HEK293 (cell line): ENCODE results near the gene DIPK1C.

Source experiments
- CTCF ChIA-PET: fragments of 350-600 bp; formaldehyde crosslinking; extraction: SDS; loops from one replicate; lab custom pipeline; 2021; ENCODE audit warnings: antibody characterized with exemption; lab: Yijun Ruan, JAX
- POLR2A ChIA-PET: fragments of 300-600 bp; formaldehyde crosslinking; extraction: SDS; loops from one replicate; lab custom pipeline; 2020; ENCODE audit warnings: antibody characterized with exemption, inconsistent platforms; lab: Yijun Ruan, JAX
- H3K27ac ChIP-seq: fragments of 200-500 bp; sonication (Bioruptor generic); 2 replicates; pipeline ENCODE4 v1.5.1; 2014; ENCODE audit warnings: low read depth, low read length, control low read depth, inconsistent platforms; ENCODE audit errors: extremely low read depth
- H3K36me3 ChIP-seq, 2 experiments: fragments of 200-500 bp in 1 of 2; sonication (Bioruptor generic) in 1 of 2; 1 replicate in 1 of 2; 2 replicates in 1 of 2; pipeline ENCODE4 v1.5.1; 2014 to 2017; ENCODE audit warnings: inconsistent platforms in 2 of 2, low read length in 2 of 2; ENCODE audit not compliant: control insufficient read depth in 2 of 2, insufficient read depth in 1 of 2
- H3K4me1 ChIP-seq: fragments of 200-500 bp; sonication (Bioruptor generic); 2 replicates; pipeline ENCODE4 v1.5.1; 2014; ENCODE audit warnings: mild to moderate bottlenecking, low read length, inconsistent platforms; ENCODE audit not compliant: control insufficient read depth, insufficient read depth
- H3K4me3 ChIP-seq: 2 replicates; pipeline ENCODE4 v1.5.1; 2011; ENCODE audit warnings: low read depth, mild to moderate bottlenecking, control low read depth, low read length, moderate library complexity
- H3K9me3 ChIP-seq: fragments of 200-500 bp; sonication (Bioruptor generic); 2 replicates; pipeline ENCODE4 v1.5.1; 2014; ENCODE audit warnings: low read depth, low read length, inconsistent platforms; ENCODE audit not compliant: control insufficient read depth, insufficient read depth
- CTCF ChIP-seq: fragments of 450-650 bp; formaldehyde crosslinking; IDR thresholded peaks from 2 replicates; pipeline ENCODE4 v1.5.1; 2016; ENCODE audit warnings: missing biosample characterization, missing genetic modification characterization
- EGR2 ChIP-seq: fragments of 450-650 bp; formaldehyde crosslinking; IDR thresholded peaks from 2 replicates; pipeline ENCODE4 v1.5.1; 2016; ENCODE audit warnings: low read depth, missing biosample characterization, missing genetic modification characterization
- KLF10 ChIP-seq: fragments of 450-650 bp; IDR thresholded peaks from 2 replicates; pipeline ENCODE4 v1.5.1; 2018; ENCODE audit warnings: missing biosample characterization, mild to moderate bottlenecking, missing genetic modification characterization
- KLF7 ChIP-seq: fragments of 450-650 bp; formaldehyde crosslinking; IDR thresholded peaks from 2 replicates; pipeline ENCODE4 v1.5.1; 2016; ENCODE audit warnings: missing biosample characterization, missing genetic modification characterization, borderline replicate concordance
- KLF9 ChIP-seq: fragments of 450-650 bp; formaldehyde crosslinking; IDR thresholded peaks from 2 replicates; pipeline ENCODE4 v1.5.1; 2016; ENCODE audit warnings: missing biosample characterization, missing genetic modification characterization, low read depth
- MYNN ChIP-seq: fragments of 450-650 bp; formaldehyde crosslinking; IDR thresholded peaks from 2 replicates; pipeline ENCODE4 v1.5.1; 2016; ENCODE audit warnings: missing biosample characterization, missing genetic modification characterization, borderline replicate concordance
- SALL2 ChIP-seq: fragments of 450-650 bp; formaldehyde crosslinking; IDR thresholded peaks from 2 replicates; pipeline ENCODE4 v1.5.0; 2017; ENCODE audit warnings: missing biosample characterization, mild to moderate bottlenecking, missing genetic modification characterization, borderline replicate concordance
- ZBTB17 ChIP-seq: fragments of 450-650 bp; formaldehyde crosslinking; IDR thresholded peaks from 2 replicates; pipeline ENCODE4 v1.5.1; 2016; ENCODE audit warnings: missing biosample characterization, missing genetic modification characterization
- ZEB2 ChIP-seq: fragments of 450-650 bp; formaldehyde crosslinking; IDR thresholded peaks from 2 replicates; pipeline ENCODE4 v1.5.1; 2016; ENCODE audit warnings: missing biosample characterization, missing genetic modification characterization
- ZFP3 ChIP-seq: fragments of 450-650 bp; formaldehyde crosslinking; IDR thresholded peaks from 2 replicates; pipeline ENCODE4 v1.5.1; 2016; ENCODE audit warnings: low read depth, missing biosample characterization, missing genetic modification characterization
- ZNF169 ChIP-seq: fragments of 450-650 bp; formaldehyde crosslinking; IDR thresholded peaks from 2 replicates; pipeline ENCODE4 v1.5.1; 2016; ENCODE audit warnings: missing biosample characterization, missing genetic modification characterization
- ZNF239 ChIP-seq: fragments of 450-650 bp; formaldehyde crosslinking; IDR thresholded peaks from 2 replicates; pipeline ENCODE4 v1.5.1; 2016; ENCODE audit warnings: missing biosample characterization, missing genetic modification characterization
- ZNF248 ChIP-seq: fragments of 450-650 bp; formaldehyde crosslinking; IDR thresholded peaks from 2 replicates; pipeline ENCODE4 v1.5.1; 2017; ENCODE audit warnings: missing biosample characterization, missing genetic modification characterization
- ZNF26 ChIP-seq: fragments of 450-650 bp; formaldehyde crosslinking; IDR thresholded peaks from 2 replicates; pipeline ENCODE4 v1.5.1; 2016; ENCODE audit warnings: missing biosample characterization, missing genetic modification characterization
- ZNF48 ChIP-seq: fragments of 450-650 bp; formaldehyde crosslinking; IDR thresholded peaks from 2 replicates; pipeline ENCODE4 v1.5.1; 2016; ENCODE audit warnings: missing biosample characterization, missing genetic modification characterization
- ZNF621 ChIP-seq: fragments of 450-650 bp; formaldehyde crosslinking; IDR thresholded peaks from 2 replicates; pipeline ENCODE4 v1.5.1; 2017; ENCODE audit warnings: missing biosample characterization, missing genetic modification characterization
- ZNF692 ChIP-seq: fragments of 450-650 bp; formaldehyde crosslinking; IDR thresholded peaks from 2 replicates; pipeline ENCODE4 v1.5.1; 2016; ENCODE audit warnings: missing biosample characterization, missing genetic modification characterization
- ZNF776 ChIP-seq: fragments of 450-650 bp; formaldehyde crosslinking; IDR thresholded peaks from 2 replicates; pipeline ENCODE4 v1.5.0; 2017; ENCODE audit warnings: missing biosample characterization, missing genetic modification characterization, borderline replicate concordance
- ZNF843 ChIP-seq: fragments of 450-650 bp; formaldehyde crosslinking; IDR thresholded peaks from 2 replicates; pipeline ENCODE4 v1.5.1; 2016; ENCODE audit warnings: missing biosample characterization, missing genetic modification characterization
- ZSCAN16 ChIP-seq: fragments of 450-650 bp; formaldehyde crosslinking; IDR thresholded peaks from 2 replicates; pipeline ENCODE4 v1.5.1; 2016; ENCODE audit warnings: missing biosample characterization, missing genetic modification characterization
- ZSCAN23 ChIP-seq: fragments of 450-650 bp; formaldehyde crosslinking; IDR thresholded peaks from 2 replicates; pipeline ENCODE4 v1.5.1; 2016; ENCODE audit warnings: missing biosample characterization, missing genetic modification characterization
- ZSCAN30 ChIP-seq: fragments of 450-650 bp; IDR thresholded peaks from 2 replicates; pipeline ENCODE4 v1.5.1; 2018; ENCODE audit warnings: missing biosample characterization, mild to moderate bottlenecking, missing genetic modification characterization, moderate library complexity
- TF ChIP-seq, protein P1 (sequence below): fragments of 450-650 bp; formaldehyde crosslinking; conservative IDR thresholded peaks from 2 replicates; pipeline ENCODE4 v1.5.1; 2016; ENCODE audit warnings: low read depth, missing biosample characterization, missing genetic modification characterization
- TF ChIP-seq, protein P2 (sequence below): fragments of 450-650 bp; IDR thresholded peaks from 2 replicates; pipeline ENCODE4 v1.5.1; 2018; ENCODE audit warnings: missing biosample characterization, mild to moderate bottlenecking, missing genetic modification characterization

Gene DIPK1C

GRCh38 chr18:74444104-74444503 lies 13.0 kb downstream of the DIPK1C start (continued):
- TF ChIP-seq CTCF (tag by site-specific recombination) (no peak), ZNF26 (no peak), ZNF239 (tag by site-specific recombination) (no peak), EGR2 (tag by site-specific recombination) (no peak), ZSCAN30 (tag by site-specific recombination) (no peak), ZBTB17 (tag by site-specific recombination) (no peak), ZNF776 (tag by site-specific recombination) (no peak)
- TF ChIP-seq, protein P1, sequence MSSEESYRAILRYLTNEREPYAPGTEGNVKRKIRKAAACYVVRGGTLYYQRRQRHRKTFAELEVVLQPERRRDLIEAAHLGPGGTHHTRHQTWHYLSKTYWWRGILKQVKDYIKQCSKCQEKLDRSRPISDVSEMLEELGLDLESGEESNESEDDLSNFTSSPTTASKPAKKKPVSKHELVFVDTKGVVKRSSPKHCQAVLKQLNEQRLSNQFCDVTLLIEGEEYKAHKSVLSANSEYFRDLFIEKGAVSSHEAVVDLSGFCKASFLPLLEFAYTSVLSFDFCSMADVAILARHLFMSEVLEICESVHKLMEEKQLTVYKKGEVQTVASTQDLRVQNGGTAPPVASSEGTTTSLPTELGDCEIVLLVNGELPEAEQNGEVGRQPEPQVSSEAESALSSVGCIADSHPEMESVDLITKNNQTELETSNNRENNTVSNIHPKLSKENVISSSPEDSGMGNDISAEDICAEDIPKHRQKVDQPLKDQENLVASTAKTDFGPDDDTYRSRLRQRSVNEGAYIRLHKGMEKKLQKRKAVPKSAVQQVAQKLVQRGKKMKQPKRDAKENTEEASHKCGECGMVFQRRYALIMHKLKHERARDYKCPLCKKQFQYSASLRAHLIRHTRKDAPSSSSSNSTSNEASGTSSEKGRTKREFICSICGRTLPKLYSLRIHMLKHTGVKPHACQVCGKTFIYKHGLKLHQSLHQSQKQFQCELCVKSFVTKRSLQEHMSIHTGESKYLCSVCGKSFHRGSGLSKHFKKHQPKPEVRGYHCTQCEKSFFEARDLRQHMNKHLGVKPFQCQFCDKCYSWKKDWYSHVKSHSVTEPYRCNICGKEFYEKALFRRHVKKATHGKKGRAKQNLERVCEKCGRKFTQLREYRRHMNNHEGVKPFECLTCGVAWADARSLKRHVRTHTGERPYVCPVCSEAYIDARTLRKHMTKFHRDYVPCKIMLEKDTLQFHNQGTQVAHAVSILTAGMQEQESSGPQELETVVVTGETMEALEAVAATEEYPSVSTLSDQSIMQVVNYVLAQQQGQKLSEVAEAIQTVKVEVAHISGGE (tag by site-specific recombination), result no peak

GRCh38 chr18:74440808-74441427 lies 16.2 kb downstream of the DIPK1C start:
- CTCF ChIA-PET, result interaction anchor here (0.6 kb wide), 1 partner anchor 76 kb away, joined by 5 read pairs; no protein-coding TSS in a partner anchor
- no peak overlapping the region for H3K27ac ChIP-seq

More at GRCh38 chr18:74440808-74441427, 16.2 kb downstream of the DIPK1C start:
- no peaks in the 10 kb centered on the region for H3K36me3 ChIP-seq
- no peaks in the 10 kb centered on the region for H3K9me3 ChIP-seq
- POLR2A ChIA-PET, result no interaction called here
- no peak for TF ChIP-seq ZNF776 (tag by site-specific recombination)
- no peak for TF ChIP-seq ZFP3 (tag by site-specific recombination)
- TF ChIP-seq SALL2 (tag by site-specific recombination), result no peak
- TF ChIP-seq KLF10, result no peak
- TF ChIP-seq ZNF843 (tag by site-specific recombination), result no peak
- no peak for TF ChIP-seq ZEB2 (tag by site-specific recombination)
- TF ChIP-seq ZNF248 (tag by site-specific recombination), result no peak
- no peak for TF ChIP-seq CTCF (tag by site-specific recombination)
- TF ChIP-seq ZNF169, result no peak
- TF ChIP-seq ZSCAN16, result no peak
- no peak for TF ChIP-seq MYNN (tag by site-specific recombination)
- TF ChIP-seq ZSCAN23 (tag by site-specific recombination), result no peak
- TF ChIP-seq ZNF692 (tag by site-specific recombination), result no peak
- TF ChIP-seq, protein P2, sequence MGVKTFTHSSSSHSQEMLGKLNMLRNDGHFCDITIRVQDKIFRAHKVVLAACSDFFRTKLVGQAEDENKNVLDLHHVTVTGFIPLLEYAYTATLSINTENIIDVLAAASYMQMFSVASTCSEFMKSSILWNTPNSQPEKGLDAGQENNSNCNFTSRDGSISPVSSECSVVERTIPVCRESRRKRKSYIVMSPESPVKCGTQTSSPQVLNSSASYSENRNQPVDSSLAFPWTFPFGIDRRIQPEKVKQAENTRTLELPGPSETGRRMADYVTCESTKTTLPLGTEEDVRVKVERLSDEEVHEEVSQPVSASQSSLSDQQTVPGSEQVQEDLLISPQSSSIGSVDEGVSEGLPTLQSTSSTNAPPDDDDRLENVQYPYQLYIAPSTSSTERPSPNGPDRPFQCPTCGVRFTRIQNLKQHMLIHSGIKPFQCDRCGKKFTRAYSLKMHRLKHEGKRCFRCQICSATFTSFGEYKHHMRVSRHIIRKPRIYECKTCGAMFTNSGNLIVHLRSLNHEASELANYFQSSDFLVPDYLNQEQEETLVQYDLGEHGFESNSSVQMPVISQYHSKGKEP, result no peak
- TF ChIP-seq KLF9, result no peak
- TF ChIP-seq ZNF48 (tag by site-specific recombination), result no peak
- no peak for TF ChIP-seq KLF7 (tag by site-specific recombination)
- TF ChIP-seq ZNF621 (tag by site-specific recombination), result no peak
- TF ChIP-seq, all 188 proteins: peak for 0
- Histone ChIP-seq H3K4me3 (no peak overlapping the region), H3K4me1 (no peaks in the 10 kb centered on the region)
